Aorta (tissue), 5 donors: ENCODE measurements around the gene MRRF. TPM values are rescaled to one million over a fixed set of nuclear protein-coding genes. Genes with fewer than 3 reads are reported as not detected.

Experiments used
- ATAC-seq: fragments of 200-7000 bp; cut with Tn5 transposase; one replicate; pipeline ENCODE4 v1.9.1; 2022; ENCODE audit warnings: moderate library complexity; ENCODE audit not compliant: low FRiP score
- DNase-seq, 2 donors: peaks; one replicate each; pipeline ENCODE4 v3.0.0-alpha.2; 2020
- H3K27ac ChIP-seq, 2 donors: one replicate each; pipeline ENCODE4 v1.5.1; 2013; ENCODE audit warnings: low read length in 2 of 2, mild to moderate bottlenecking in 2 of 2, moderate library complexity in 2 of 2, control low read depth in 1 of 2, inconsistent platforms in 1 of 2, low read depth in 1 of 2
- H3K27me3 ChIP-seq, 2 donors: one replicate each; pipeline ENCODE4 v1.6.1; 2013; ENCODE audit warnings: control low read depth in 1 of 2, low read length in 1 of 2, mild to moderate bottlenecking in 1 of 2, moderate library complexity in 1 of 2; ENCODE audit not compliant: insufficient read depth in 2 of 2, control insufficient read depth in 1 of 2
- H3K36me3 ChIP-seq, 2 donors: one replicate each; pipeline ENCODE4 v1.6.1; 2013; ENCODE audit warnings: control low read depth in 1 of 2, low read length in 1 of 2, mild to moderate bottlenecking in 1 of 2; ENCODE audit not compliant: insufficient read depth in 2 of 2, control insufficient read depth in 1 of 2
- H3K4me1 ChIP-seq, 2 donors: one replicate each; pipeline ENCODE4 v1.6.1; 2013; ENCODE audit warnings: low read length in 2 of 2, control low read depth in 1 of 2, mild to moderate bottlenecking in 1 of 2, moderate library complexity in 1 of 2; ENCODE audit not compliant: insufficient read depth in 2 of 2, control insufficient read depth in 1 of 2
- H3K4me3 ChIP-seq, 2 donors: one replicate each; pipeline ENCODE4 v1.5.1; 2013; ENCODE audit warnings: low read length in 2 of 2, control low read depth in 1 of 2, mild to moderate bottlenecking in 1 of 2
- H3K9me3 ChIP-seq: one replicate; pipeline ENCODE4 v1.6.1; 2013; ENCODE audit warnings: mild to moderate bottlenecking, low read length; ENCODE audit not compliant: control insufficient read depth
- WGBS, 2 donors: extraction: QIAGEN DNeasy Blood & Tissue Kit; methylation state at CpG; one replicate each; pipeline ENCODE4 v1.1.7; 2013; 5-methylcytosine and 5-hydroxymethylcytosine counted together
- intact Hi-C, 2 donors: fragments of 100-400 bp; cut with DNase I; formaldehyde crosslinking; loops; one replicate each; pipeline versions ENCODE4 v1.14.2 to v1.15.0; 2022
- polyA plus RNA-seq, 2 donors: library from polyadenylated mRNA; stranded (reverse); fragments of 200-250 nt; gene quantifications; one replicate each; pipeline ENCODE4 v1.2.3, GENCODE V29; 2013
- total RNA-seq, 2 donors: library from RNA; stranded (reverse); fragmentation: NEBNext Ultra II Directional; extraction: Animal tissue kit (Norgen Biotek cat#: 25700); gene quantifications; one replicate each; pipeline ENCODE4 v1.2.1, GENCODE V29; 2021
- donor health status: healthy with polysubstance abuse.
- donor health status: Bipolar disorder and iron deficiency.
- donor health status: DM: no; HTN: no; CAD: no.
- donor health status: DM: no; HTN: no; CAD: no.
- donor health status: DM: yes; HTN: yes; CAD: no.

MRRF gene
- total and polyA plus RNA-seq, 4 donors = 18.7 to 28.7 (median 20.5) TPM

DNA sequence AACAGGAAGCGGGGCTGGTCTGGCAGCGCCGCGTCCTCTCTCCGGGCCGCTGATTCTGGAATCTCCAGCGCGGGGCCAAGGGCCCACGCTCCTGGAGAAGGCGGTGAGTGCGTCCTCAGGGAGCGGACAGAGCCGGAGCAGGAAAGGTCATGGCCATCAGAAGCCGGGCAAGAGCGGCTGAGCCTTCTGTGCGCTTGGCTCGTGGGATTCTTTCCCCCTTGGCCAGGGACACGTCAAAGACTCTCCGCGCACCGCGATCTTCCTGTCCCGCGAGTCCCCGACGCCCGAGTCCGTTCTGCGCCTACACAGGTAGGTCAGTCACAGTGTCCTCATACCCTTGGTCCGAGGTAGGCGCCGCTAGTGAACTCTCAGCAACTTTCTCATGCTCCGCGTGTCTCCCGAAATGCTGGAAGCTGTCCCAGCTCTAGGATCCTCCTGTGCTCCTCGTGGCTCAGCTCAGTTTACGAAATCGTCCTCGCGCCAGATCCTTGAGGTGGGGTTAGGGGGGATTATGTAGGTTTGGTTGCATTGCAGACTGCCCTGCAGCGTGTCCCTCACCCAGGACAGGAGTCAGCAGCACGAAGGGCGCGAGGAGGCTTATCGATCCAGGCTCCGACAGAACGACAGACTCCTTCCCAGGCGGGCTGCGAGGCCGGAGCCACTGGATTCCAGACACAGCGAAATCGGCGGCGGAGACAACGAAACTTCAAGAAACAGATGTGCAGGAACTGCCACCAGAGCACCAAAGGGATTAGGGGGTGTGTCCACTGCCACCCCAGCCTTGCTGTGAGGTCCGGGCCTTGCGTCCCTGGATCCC, 44.6 kb upstream of the MRRF start:
- DNase-seq (no peak), ATAC-seq (no peak)
- no peak overlapping the region for H3K4me3 ChIP-seq

DNA sequence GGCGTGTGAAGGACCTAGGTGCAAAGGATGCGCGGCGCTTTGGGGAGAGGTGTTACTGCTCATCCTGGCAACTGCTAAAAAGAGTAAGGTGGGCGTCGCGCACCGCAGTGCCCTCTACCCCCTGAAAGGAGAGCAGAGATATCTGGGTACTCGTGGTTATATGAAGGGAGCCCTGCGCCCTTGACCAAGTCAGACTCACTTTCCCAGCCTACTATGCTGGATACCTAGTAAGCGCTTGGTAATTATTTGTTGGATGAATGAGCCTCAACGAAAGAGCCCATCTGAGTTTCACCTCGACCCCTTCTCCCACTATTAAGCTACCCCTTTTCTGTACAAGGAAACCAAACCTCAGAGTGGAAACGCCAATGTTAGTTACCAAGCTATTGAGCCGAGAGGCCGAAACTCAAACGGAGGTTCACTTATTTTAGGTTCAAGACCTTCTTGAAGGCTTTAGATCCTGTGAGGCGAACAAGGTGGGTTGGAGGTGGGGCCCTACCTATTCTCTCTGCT, 44.0 kb upstream of the MRRF start:
- ATAC-seq = no peak
- no peak for DNase-seq
- Histone ChIP-seq H3K4me3 (no peak overlapping the region), H3K9me3 (peaks cover 2% of the 10 kb centered on the region), H3K36me3 (no peaks in the 10 kb centered on the region), H3K27me3 (no peaks in the 10 kb centered on the region), H3K4me1 (no peaks in the 10 kb centered on the region), H3K27ac (no peak overlapping the region)
- 18 to 24% methylated on average over 18 of the region's 18 CpGs for WGBS, 2 donors
- intact Hi-C loops = no loop called here

More for the DNA sequence above, 44.6 kb upstream of the MRRF start:
- WGBS, 2 donors = 3 to 6% methylated on average over 57 of the region's 57 CpGs
- H3K27ac ChIP-seq = no peak overlapping the region
- H3K36me3 ChIP-seq = no peaks in the 10 kb centered on the region
- no peaks in the 10 kb centered on the region for H3K4me1 ChIP-seq
- H3K27me3 ChIP-seq = no peaks in the 10 kb centered on the region
- H3K9me3 ChIP-seq = peaks cover 2% of the 10 kb centered on the region
- intact Hi-C loops = no loop called here

- Histone ChIP-seq H3K27me3 (no peaks in the 10 kb centered on the region), H3K9me3 (peaks cover 2% of the 10 kb centered on the region), H3K4me1 (no peaks in the 10 kb centered on the region), H3K4me3 (no peak overlapping the region), H3K27ac (no peak overlapping the region), H3K36me3 (no peaks in the 10 kb centered on the region)
- WGBS, 2 donors = 17 to 19% methylated on average over 27 of the region's 27 CpGs
- no peak for DNase-seq
- intact Hi-C loops = no loop called here
- no peak for ATAC-seq
Measured at GRCh38 chr9:122221183-122221811, 43.4 kb upstream of the MRRF start.

GRCh38 chr9:122222791-122223190, 41.9 kb upstream of the MRRF start:
- intact Hi-C loops = no loop called here
- WGBS, 2 donors = 51% methylated on average over 5 of the region's 5 CpGs
- Histone ChIP-seq H3K27me3 (no peaks in the 10 kb centered on the region), H3K36me3 (no peaks in the 10 kb centered on the region), H3K4me1 (no peaks in the 10 kb centered on the region), H3K9me3 (no peaks in the 10 kb centered on the region), H3K27ac (no peak overlapping the region), H3K4me3 (no peak overlapping the region)
- no peak for DNase-seq
- no peak for ATAC-seq

DNA sequence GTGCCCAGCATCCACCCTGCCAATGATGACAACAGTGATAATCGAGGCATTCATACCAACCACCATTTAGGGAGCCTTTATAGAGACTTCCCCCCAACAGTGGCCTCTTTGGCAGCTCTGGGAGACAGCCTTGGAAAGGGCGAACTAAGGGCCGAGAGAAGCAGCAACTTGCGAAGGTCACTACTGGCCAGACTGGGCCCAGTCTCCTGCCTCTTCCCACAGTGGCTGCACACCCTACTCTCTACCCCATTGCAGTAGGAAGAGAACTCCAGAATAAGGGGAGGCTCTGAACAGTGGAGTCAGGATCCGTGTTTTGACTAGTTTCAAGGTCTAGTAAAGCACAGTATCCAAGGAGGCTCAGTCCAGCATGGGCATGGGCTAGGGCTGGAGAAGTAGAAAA, 41.2 kb upstream of the MRRF start:
- ATAC-seq (no peak), DNase-seq (no peak)
- H3K27me3 ChIP-seq = no peaks in the 10 kb centered on the region
- 85% methylated on average over 5 of the region's 5 CpGs for WGBS, 2 donors
- H3K36me3 ChIP-seq = no peaks in the 10 kb centered on the region
- H3K27ac ChIP-seq = no peak overlapping the region
- no peaks in the 10 kb centered on the region for H3K9me3 ChIP-seq
- intact Hi-C loops = no loop called here
- no peak overlapping the region for H3K4me3 ChIP-seq
- no peaks in the 10 kb centered on the region for H3K4me1 ChIP-seq

DNA sequence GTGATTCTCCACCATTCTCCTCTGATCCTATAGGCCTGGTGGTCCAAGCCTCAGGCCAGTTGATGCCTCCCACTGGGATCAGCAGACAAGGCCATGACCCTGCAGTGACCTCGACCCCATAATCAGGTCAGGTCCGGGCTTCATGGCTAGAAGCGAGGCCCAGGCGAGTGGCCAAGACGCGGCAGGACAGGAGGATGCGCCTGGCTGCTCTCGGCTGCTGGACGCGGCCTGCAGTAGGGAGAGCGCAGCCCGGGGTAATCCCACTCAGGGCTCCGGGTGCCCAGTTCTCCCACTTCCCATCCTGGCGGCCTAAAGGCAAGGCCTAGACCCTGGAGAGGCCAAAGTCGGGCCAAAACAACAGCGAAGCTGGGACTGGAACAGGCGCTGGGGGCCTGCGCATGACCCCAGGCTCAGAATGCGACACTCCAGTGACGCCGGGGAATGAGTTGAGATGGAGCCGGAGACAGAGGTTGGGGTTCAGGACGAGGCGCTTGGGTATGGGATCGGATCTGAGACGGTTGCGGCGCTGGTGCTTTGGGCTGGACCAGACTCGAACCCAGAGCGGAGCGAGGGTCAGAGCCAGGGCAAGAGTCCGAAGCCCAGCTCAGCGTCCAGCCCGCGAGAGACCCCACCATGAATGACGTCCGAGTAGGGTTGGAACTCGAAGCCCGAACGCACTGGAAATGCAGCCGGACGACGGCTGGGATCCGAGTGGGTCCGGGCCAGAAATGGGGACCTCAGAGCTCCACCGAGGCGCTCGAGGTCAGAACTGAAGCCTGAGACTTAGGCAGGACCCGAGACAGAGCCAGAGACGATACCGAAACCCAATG, 39.2 kb upstream of the MRRF start:
- Histone ChIP-seq H3K4me3 (no peak overlapping the region), H3K9me3 (no peaks in the 10 kb centered on the region), H3K27me3 (no peaks in the 10 kb centered on the region), H3K36me3 (no peaks in the 10 kb centered on the region), H3K4me1 (no peaks in the 10 kb centered on the region), H3K27ac (no peak overlapping the region)
- DNase-seq (no peak), ATAC-seq (no peak)
- intact Hi-C loops = no loop called here
- WGBS, 2 donors = 39% methylated on average over 51 of the region's 51 CpGs

- DNase-seq (no peak), ATAC-seq (no peak)
- Histone ChIP-seq H3K4me3 (no peak overlapping the region), H3K27ac (no peak overlapping the region), H3K4me1 (no peaks in the 10 kb centered on the region), H3K27me3 (no peaks in the 10 kb centered on the region), H3K9me3 (no peaks in the 10 kb centered on the region), H3K36me3 (no peaks in the 10 kb centered on the region)
- WGBS, 2 donors = 4 to 5% methylated on average over 51 of the region's 51 CpGs
- intact Hi-C loops = no loop called here
Measured at GRCh38 chr9:122226142-122226757, 38.4 kb upstream of the MRRF start.

- DNase-seq = no peak
- no peaks in the 10 kb centered on the region for H3K4me1 ChIP-seq
- H3K27ac ChIP-seq = no peak overlapping the region
- H3K9me3 ChIP-seq = no peaks in the 10 kb centered on the region
- no peaks in the 10 kb centered on the region for H3K36me3 ChIP-seq
- no peaks in the 10 kb centered on the region for H3K27me3 ChIP-seq
- WGBS, 2 donors = 6 to 10% methylated on average over 58 to 59 of the region's 59 CpGs
- ATAC-seq = no peak
- no peak overlapping the region for H3K4me3 ChIP-seq
- intact Hi-C loops = no loop called here
Measured at GRCh38 chr9:122226758-122227574, 37.7 kb upstream of the MRRF start.
